SU-DHL-6 (cell line): ENCODE data around the gene SIK2.

Experiments used
- CTCF ChIP-seq: fragments of 200-600 bp; sonication (generic); IDR thresholded peaks from one replicate; pipeline ENCODE4 v1.5.1; 2017; ENCODE audit warnings: antibody characterized with exemption, mild to moderate bottlenecking, low read length, moderate library complexity; ENCODE audit not compliant: insufficient read depth, poor library complexity, severe bottlenecking
- EZH2phosphoT487 ChIP-seq: fragments of 200-600 bp; sonication (generic), shearing (Covaris generic); conservative IDR thresholded peaks from 2 replicates; pipeline ENCODE4 v1.6.1; 2018; ENCODE audit warnings: mild to moderate bottlenecking, antibody characterized with exemption, low read length, moderate library complexity, mixed read lengths

GRCh38 chr11:111617286-111617685, 15.0 kb downstream of the SIK2 start:
- TF ChIP-seq CTCF, result no peak
- TF ChIP-seq EZH2phosphoT487, result no peak
